ENCODE results near the gene TBXAS1. TPM values are rescaled to one million over a fixed set of nuclear protein-coding genes. Genes with fewer than 3 reads are reported as not detected.

Gene TBXAS1
- polyA plus RNA-seq, 1 donor from 2014 or later = 0.93 TPM

DNA sequence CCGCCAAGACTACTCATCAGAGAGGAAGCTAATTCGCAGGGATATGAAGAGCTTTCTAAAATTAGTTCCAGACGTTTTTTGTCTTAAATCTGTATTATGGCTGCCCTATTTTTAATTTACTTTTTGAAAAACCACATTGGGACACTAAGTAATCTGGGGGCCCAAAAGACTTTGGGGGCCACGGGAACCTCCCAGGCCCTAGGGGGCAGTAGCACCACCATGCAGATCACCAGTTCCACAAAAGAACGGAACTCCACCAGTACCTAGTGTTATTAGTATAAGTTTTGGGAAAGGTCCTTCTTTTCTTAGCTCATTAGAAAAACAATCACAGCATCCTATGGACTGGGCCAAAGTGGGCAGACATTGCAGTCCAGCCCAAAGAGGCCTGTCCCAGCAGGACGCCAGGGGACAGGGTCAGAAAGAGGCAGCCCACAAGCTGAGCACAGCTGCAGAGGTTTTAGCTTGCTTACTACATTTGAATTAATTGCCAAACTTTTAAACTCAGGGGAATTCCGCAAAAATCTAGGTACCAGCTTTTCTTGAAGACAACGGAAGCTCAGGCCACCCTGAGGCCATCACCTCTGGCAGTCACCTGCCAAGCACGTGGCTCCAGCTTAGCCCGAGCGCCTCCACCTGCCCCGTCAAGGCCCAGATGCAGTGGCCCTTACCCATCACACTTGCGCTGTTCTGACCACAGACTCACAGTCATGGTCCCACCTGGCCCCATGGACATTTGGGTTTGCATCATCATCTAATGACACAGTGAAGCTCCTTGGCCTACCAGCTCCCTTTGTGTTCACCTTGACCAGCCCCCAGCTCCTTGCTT, 158.8 kb downstream of the TBXAS1 start:
- no peak for TF ChIP-seq POLR2AphosphoS5 (IDR thresholded peaks at IDR 0.05)
- no peak for TF ChIP-seq SMC3 (conservative IDR thresholded peaks at IDR 0.05; ENCODE audit: poor library complexity)
- no peak for TF ChIP-seq RAD21 (conservative IDR thresholded peaks at IDR 0.05)
- TF ChIP-seq EP300 (conservative IDR thresholded peaks at IDR 0.05; ENCODE audit: poor library complexity, severe bottlenecking) = no peak

DNA sequence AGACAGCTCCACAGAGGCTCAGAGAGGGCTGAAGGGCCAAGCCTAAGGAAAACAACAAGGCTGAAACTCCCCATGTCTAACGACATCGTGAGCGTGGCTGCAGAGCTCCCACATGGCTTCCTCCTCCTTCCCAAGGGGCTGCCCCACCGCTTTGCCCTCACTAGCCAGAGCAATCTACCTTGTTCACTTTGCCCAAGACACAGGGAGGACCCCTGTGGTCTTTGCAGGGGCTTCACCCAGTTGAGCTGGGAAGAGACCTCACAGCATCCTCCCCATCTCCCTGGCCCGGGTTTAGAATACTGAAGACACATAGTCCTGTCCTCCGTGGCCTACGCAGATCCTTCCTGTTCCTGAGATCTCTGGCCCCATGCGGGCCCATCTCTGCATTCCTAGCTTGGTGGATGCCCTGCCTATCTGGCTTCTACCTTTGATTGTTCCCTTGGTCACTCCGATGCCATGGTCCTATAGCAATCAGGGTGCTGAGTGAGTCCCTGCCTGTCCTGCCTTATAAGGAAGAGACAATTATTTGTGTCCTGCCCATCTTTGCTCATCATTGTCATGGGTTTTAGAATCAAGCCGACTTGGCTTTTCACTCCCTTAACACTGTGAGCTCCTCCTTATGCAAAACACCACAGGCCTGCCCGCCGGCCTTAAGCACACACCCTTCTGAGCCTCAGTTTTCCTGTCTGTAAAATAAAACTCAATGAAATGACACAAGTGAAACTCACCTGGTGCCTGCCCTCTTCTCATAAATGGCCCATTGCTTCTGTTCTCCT, 160.5 kb downstream of the TBXAS1 start:
- Histone ChIP-seq H2AFZ (ENCODE audit: low read depth, low read length) (no peak overlapping the region), H3K9me3 (ENCODE audit: low read length) (no peaks in the 10 kb centered on the region), H3F3A (ENCODE audit: insufficient read depth, low read length, poor library complexity, severe bottlenecking) (no peaks in the 10 kb centered on the region), H3K27ac (ENCODE audit: low read length) (no peak overlapping the region), H3K9ac (ENCODE audit: low read length) (no peak overlapping the region), H3K79me2 (replicated peaks; ENCODE audit: insufficient read depth, low read length) (no peaks in the 10 kb centered on the region), H3K27me3 (ENCODE audit: insufficient read depth, low read depth, low read length) (no peaks in the 10 kb centered on the region), H3K4me3 (ENCODE audit: low read length) (no peak overlapping the region), H3K4me2 (ENCODE audit: low read length) (no peak overlapping the region), H3K9me2 (ENCODE audit: insufficient read depth, low read length) (no peaks in the 10 kb centered on the region), H4K20me1 (ENCODE audit: insufficient read depth) (no peaks in the 10 kb centered on the region), H3K36me3 (ENCODE audit: insufficient read depth, low read length) (no peaks in the 10 kb centered on the region)
- TF ChIP-seq RAD21 (conservative IDR thresholded peaks at IDR 0.05) (no peak), POLR2AphosphoS5 (IDR thresholded peaks at IDR 0.05) (no peak), SMC3 (conservative IDR thresholded peaks at IDR 0.05; ENCODE audit: poor library complexity) (no peak), TAF1 (IDR thresholded peaks at IDR 0.05; ENCODE audit: low read depth) (no peak), MXI1 (conservative IDR thresholded peaks at IDR 0.05; ENCODE audit: poor library complexity, severe bottlenecking) (no peak), EP300 (conservative IDR thresholded peaks at IDR 0.05; ENCODE audit: poor library complexity, severe bottlenecking) (no peak), EZH2 (IDR thresholded peaks at IDR 0.05; ENCODE audit: borderline replicate concordance, insufficient read depth, low read length, poor library complexity, severe bottlenecking) (no peak)
- TF ChIP-seq, protein P1, sequence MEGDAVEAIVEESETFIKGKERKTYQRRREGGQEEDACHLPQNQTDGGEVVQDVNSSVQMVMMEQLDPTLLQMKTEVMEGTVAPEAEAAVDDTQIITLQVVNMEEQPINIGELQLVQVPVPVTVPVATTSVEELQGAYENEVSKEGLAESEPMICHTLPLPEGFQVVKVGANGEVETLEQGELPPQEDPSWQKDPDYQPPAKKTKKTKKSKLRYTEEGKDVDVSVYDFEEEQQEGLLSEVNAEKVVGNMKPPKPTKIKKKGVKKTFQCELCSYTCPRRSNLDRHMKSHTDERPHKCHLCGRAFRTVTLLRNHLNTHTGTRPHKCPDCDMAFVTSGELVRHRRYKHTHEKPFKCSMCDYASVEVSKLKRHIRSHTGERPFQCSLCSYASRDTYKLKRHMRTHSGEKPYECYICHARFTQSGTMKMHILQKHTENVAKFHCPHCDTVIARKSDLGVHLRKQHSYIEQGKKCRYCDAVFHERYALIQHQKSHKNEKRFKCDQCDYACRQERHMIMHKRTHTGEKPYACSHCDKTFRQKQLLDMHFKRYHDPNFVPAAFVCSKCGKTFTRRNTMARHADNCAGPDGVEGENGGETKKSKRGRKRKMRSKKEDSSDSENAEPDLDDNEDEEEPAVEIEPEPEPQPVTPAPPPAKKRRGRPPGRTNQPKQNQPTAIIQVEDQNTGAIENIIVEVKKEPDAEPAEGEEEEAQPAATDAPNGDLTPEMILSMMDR (IDR thresholded peaks at IDR 0.05; ENCODE audit: poor library complexity, severe bottlenecking) = no peak
- TF ChIP-seq, protein P2, sequence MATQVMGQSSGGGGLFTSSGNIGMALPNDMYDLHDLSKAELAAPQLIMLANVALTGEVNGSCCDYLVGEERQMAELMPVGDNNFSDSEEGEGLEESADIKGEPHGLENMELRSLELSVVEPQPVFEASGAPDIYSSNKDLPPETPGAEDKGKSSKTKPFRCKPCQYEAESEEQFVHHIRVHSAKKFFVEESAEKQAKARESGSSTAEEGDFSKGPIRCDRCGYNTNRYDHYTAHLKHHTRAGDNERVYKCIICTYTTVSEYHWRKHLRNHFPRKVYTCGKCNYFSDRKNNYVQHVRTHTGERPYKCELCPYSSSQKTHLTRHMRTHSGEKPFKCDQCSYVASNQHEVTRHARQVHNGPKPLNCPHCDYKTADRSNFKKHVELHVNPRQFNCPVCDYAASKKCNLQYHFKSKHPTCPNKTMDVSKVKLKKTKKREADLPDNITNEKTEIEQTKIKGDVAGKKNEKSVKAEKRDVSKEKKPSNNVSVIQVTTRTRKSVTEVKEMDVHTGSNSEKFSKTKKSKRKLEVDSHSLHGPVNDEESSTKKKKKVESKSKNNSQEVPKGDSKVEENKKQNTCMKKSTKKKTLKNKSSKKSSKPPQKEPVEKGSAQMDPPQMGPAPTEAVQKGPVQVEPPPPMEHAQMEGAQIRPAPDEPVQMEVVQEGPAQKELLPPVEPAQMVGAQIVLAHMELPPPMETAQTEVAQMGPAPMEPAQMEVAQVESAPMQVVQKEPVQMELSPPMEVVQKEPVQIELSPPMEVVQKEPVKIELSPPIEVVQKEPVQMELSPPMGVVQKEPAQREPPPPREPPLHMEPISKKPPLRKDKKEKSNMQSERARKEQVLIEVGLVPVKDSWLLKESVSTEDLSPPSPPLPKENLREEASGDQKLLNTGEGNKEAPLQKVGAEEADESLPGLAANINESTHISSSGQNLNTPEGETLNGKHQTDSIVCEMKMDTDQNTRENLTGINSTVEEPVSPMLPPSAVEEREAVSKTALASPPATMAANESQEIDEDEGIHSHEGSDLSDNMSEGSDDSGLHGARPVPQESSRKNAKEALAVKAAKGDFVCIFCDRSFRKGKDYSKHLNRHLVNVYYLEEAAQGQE (IDR thresholded peaks at IDR 0.05; ENCODE audit: borderline replicate concordance) = no peak

More for the DNA sequence above, 158.8 kb downstream of the TBXAS1 start:
- H4K20me1 ChIP-seq (ENCODE audit: insufficient read depth) = no peaks in the 10 kb centered on the region
- H3K27ac ChIP-seq (ENCODE audit: low read length) = no peak overlapping the region
- H3K9ac ChIP-seq (ENCODE audit: low read length) = no peak overlapping the region
- no peaks in the 10 kb centered on the region for H3F3A ChIP-seq (ENCODE audit: insufficient read depth, low read length, poor library complexity, severe bottlenecking)
- no peak overlapping the region for H3K4me3 ChIP-seq (ENCODE audit: low read length)
- no peaks in the 10 kb centered on the region for H3K36me3 ChIP-seq (ENCODE audit: insufficient read depth, low read length)
- H3K27me3 ChIP-seq (ENCODE audit: insufficient read depth, low read depth, low read length) = no peaks in the 10 kb centered on the region
- no peaks in the 10 kb centered on the region for H3K79me2 ChIP-seq (replicated peaks; ENCODE audit: insufficient read depth, low read length)
- H3K9me2 ChIP-seq (ENCODE audit: insufficient read depth, low read length) = no peaks in the 10 kb centered on the region
- no peaks in the 10 kb centered on the region for H3K9me3 ChIP-seq (ENCODE audit: low read length)
- no peak overlapping the region for H2AFZ ChIP-seq (ENCODE audit: low read depth, low read length)
- no peak overlapping the region for H3K4me2 ChIP-seq (ENCODE audit: low read length)

Measured in neural cell (in vitro differentiated cells).